ENCODE results near the gene SMKR1. TPM values are rescaled to one million over a fixed set of nuclear protein-coding genes. Genes with fewer than 3 reads are reported as not detected.

Gene SMKR1
- total and polyA plus RNA-seq, 3 donors from 2014 or later: 57.0 to 231 (median 210) TPM

DNA sequence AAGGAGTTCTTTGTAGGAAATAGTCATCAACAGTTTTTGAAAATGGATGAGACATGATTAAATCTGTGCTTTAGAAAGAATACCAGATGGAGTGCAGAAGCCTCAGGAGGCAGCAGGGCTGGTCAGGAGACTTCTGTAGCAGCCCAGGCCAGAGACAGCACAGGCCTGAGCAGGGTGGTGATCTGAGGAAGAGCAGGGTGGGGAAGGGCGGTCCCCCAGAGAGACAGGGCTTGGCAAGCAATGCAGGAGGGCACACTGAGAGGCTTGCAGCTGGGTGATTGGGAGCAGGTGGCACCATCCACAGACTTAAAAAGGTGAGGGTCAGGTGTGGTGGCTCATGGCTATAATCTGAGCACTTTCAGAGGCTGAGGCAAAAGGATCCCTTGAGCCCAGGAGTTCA is 4.3 kb upstream of the SMKR1 start:
- WGBS, 2 donors: 100% methylated on average over 1 of the region's 1 CpG
- H3K36me3 ChIP-seq (ENCODE audit: low read depth, missing control alignments): no peaks in the 10 kb centered on the region
- TF ChIP-seq, protein P1, sequence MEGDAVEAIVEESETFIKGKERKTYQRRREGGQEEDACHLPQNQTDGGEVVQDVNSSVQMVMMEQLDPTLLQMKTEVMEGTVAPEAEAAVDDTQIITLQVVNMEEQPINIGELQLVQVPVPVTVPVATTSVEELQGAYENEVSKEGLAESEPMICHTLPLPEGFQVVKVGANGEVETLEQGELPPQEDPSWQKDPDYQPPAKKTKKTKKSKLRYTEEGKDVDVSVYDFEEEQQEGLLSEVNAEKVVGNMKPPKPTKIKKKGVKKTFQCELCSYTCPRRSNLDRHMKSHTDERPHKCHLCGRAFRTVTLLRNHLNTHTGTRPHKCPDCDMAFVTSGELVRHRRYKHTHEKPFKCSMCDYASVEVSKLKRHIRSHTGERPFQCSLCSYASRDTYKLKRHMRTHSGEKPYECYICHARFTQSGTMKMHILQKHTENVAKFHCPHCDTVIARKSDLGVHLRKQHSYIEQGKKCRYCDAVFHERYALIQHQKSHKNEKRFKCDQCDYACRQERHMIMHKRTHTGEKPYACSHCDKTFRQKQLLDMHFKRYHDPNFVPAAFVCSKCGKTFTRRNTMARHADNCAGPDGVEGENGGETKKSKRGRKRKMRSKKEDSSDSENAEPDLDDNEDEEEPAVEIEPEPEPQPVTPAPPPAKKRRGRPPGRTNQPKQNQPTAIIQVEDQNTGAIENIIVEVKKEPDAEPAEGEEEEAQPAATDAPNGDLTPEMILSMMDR (IDR thresholded peaks at IDR 0.05): no peak
- TF ChIP-seq POLR2A (IDR thresholded peaks at IDR 0.05): no peak
- no peak overlapping the region for H3K4me3 ChIP-seq
- no peaks in the 10 kb centered on the region for H3K27me3 ChIP-seq
- H3K9me3 ChIP-seq: no peaks in the 10 kb centered on the region
- no peaks in the 10 kb centered on the region for H3K4me1 ChIP-seq
- intact Hi-C loops (cut with DNase I; ENCODE audit: low total_unique reads): no loop called here
- H3K27ac ChIP-seq: no peak overlapping the region
- no peak for DNase-seq

DNA sequence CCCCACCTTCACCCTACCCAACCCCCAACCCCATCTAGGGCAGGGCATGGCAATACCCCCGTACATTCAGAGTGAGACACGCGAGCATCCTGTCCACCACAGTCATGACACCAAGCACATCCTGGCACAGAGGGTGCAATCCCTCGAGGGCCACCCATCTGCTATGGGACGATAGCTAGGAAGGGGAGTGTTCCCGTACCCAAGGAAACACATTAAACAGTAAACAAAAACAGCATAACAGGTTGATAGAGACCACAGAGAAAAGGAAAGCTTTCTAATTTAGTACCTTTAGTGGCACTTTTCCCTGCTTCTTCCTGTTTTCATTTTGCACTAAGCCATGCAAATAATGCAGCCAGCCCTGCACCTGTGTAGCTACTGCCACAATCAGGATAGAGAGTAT is 2.3 kb upstream of the SMKR1 start:
- intact Hi-C loops (cut with DNase I; ENCODE audit: low total_unique reads): no loop called here
- 90 to 91% methylated on average over 6 of the region's 6 CpGs for WGBS, 2 donors
- Histone ChIP-seq H3K36me3 (ENCODE audit: low read depth, missing control alignments) (no peaks in the 10 kb centered on the region), H3K4me3 (no peak overlapping the region), H3K9me3 (no peaks in the 10 kb centered on the region), H3K4me1 (no peaks in the 10 kb centered on the region), H3K27me3 (no peaks in the 10 kb centered on the region), H3K27ac (no peak overlapping the region)
- no peak for TF ChIP-seq POLR2A (IDR thresholded peaks at IDR 0.05)
- TF ChIP-seq, protein P1 (IDR thresholded peaks at IDR 0.05): no peak
- DNase-seq: no peak

DNA sequence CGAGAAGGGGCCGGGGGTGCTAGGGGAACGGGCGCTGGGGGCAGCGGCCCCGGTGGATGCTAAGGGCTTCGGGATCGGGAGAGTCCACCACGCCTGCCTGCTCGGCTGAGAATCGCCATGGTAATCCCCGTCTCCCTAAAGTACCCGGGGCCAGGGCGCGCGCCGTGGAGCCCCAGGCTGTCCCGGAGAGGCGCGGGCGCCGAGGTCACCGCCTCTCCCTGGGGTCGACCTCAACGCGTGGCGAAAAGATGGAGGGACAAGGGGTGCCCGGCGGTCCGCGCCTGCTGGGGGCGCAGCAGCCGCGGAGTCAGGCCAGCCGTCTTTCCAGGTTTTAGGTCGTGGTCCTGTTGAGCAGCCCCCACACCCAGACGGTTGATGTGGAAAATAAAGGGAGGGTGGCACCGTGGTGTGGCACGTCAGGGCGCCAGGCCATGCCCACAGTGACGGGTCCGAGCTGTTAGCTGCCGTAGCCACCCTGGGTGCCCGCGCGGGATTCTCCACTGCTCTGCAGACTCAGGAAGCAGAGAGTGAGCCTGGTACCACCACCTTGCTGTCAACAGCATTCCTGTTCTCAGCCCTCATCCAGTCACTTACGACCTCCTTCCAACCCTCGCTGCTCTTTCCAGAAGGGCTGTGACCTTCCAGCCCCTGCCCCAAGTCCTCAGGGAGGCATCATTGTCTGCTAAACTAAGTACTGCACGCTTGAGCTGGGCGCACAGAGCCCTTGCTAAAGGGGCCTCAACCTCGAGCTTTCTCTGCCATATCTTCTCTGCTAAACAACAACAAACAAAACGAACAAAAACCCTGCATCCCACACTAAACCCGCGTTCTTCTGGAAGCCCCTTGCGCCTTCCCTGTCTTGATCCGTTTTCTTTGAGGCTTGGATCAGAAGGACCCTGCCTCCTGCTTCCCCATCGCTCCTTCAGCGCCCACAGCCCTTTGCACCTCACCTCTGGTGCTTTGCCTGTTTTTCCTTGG is 666 bp downstream of the SMKR1 start:
- TF ChIP-seq, protein P1 (IDR thresholded peaks at IDR 0.05): no peak
- no peak for TF ChIP-seq POLR2A (IDR thresholded peaks at IDR 0.05)
- H3K27ac ChIP-seq: no peak overlapping the region
- H3K4me3 ChIP-seq: peak overlapping the region; percentile 58 to 69
- H3K27me3 ChIP-seq: no peaks in the 10 kb centered on the region
- WGBS, 2 donors: 12 to 13% methylated on average over 19 to 34 of the region's 58 CpGs
- no peaks in the 10 kb centered on the region for H3K9me3 ChIP-seq
- peak; percentile 28 for DNase-seq
- intact Hi-C loops (cut with DNase I; ENCODE audit: low total_unique reads): no loop called here
- H3K36me3 ChIP-seq (ENCODE audit: low read depth, missing control alignments): no peaks in the 10 kb centered on the region
- no peaks in the 10 kb centered on the region for H3K4me1 ChIP-seq

DNA sequence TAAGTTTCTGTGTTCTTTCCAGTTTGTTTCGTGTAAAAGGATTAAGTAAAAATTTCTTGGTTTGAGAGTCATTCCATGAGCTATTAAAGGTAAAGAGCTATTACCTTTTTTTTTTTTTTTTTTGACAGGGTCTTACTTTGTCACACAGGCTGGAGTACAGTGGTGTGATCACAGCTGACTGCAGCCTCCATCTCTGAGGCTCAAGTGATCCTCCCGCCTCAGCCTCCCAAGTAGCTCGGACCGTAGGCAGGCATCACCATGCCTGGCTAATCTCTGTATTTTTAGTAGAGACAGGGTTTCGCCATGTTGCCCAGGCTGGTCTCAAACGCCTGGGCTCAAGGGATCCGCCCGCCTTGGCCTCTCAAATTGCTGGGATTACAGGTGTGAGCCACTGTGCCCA is 1.4 kb downstream of the SMKR1 start:
- 87 to 90% methylated on average over 8 of the region's 8 CpGs for WGBS, 2 donors

More for the DNA sequence above, 1.4 kb downstream of the SMKR1 start:
- no peak for DNase-seq
- TF ChIP-seq POLR2A (IDR thresholded peaks at IDR 0.05): no peak
- TF ChIP-seq, protein P1 (IDR thresholded peaks at IDR 0.05): no peak
- H3K27me3 ChIP-seq: no peaks in the 10 kb centered on the region
- H3K4me1 ChIP-seq: no peaks in the 10 kb centered on the region
- H3K36me3 ChIP-seq (ENCODE audit: low read depth, missing control alignments): no peaks in the 10 kb centered on the region
- H3K4me3 ChIP-seq: no peak overlapping the region
- intact Hi-C loops (cut with DNase I; ENCODE audit: low total_unique reads): no loop called here
- no peak overlapping the region for H3K27ac ChIP-seq
- H3K9me3 ChIP-seq: no peaks in the 10 kb centered on the region

All from testis (tissue), 3 donors.